ENCODE measurements around the gene NOL7. TPM values are rescaled to one million over a fixed set of nuclear protein-coding genes. Genes with fewer than 3 reads are reported as not detected.

The NOL7 gene
- 10 to 100 TPM; 46.8 to 58.0 (median 56.3) TPM for polyA plus RNA-seq

- H3K27ac ChIP-seq (ENCODE audit: low read depth, low read length), result peak within 1 kb of the TSS; percentile 70
- WGBS, 3 donors, result 0% methylated on average over 78 to 85 of the region's 85 CpGs
Observed at GRCh38 chr6:13614926-13615791, at the start of gene NOL7. NOL7 (plus strand) TSS chr6:13615335; CDS start chr6:13615359, 24 bp downstream.

DNA sequence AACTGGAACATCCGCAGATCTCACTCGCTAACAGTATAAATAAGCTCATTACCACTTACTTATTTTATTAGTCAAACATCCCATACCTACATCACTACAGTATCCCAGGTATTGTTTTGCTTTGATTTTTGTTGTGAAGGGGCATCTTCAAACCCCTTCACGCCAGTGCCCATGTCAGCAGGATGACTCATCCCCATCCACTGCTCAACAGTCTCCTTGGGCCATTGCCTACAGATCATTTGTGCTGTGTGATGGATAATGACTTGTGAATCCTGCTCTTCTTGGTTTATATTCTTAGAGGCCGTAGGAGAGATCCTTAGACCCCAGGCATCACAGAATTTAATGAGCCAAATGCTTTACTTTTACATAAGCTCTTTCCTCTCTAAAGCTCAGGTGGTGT, 49.2 kb upstream of the NOL7 start:
- WGBS, 3 donors, result 91 to 95% (median 92%) methylated on average over 4 of the region's 4 CpGs
- H3K27ac ChIP-seq (ENCODE audit: low read depth, low read length), result no peak overlapping the region

- no peak overlapping the region for H3K27ac ChIP-seq (ENCODE audit: low read depth, low read length)
- WGBS, 3 donors, result 87 to 94% (median 91%) methylated on average over 3 of the region's 3 CpGs
Observed at GRCh38 chr6:13566500-13566899, 48.6 kb upstream of the NOL7 start.

GRCh38 chr6:13568970-13569369, 46.2 kb upstream of the NOL7 start:
- no peak overlapping the region for H3K27ac ChIP-seq (ENCODE audit: low read depth, low read length)
- WGBS, 3 donors, result 78 to 91% (median 87%) methylated on average over 5 of the region's 5 CpGs

GRCh38 chr6:13572240-13572639, 42.9 kb upstream of the NOL7 start:
- WGBS, 3 donors, result 85 to 92% (median 88%) methylated on average over 7 of the region's 7 CpGs
- H3K27ac ChIP-seq (ENCODE audit: low read depth, low read length), result no peak overlapping the region

DNA sequence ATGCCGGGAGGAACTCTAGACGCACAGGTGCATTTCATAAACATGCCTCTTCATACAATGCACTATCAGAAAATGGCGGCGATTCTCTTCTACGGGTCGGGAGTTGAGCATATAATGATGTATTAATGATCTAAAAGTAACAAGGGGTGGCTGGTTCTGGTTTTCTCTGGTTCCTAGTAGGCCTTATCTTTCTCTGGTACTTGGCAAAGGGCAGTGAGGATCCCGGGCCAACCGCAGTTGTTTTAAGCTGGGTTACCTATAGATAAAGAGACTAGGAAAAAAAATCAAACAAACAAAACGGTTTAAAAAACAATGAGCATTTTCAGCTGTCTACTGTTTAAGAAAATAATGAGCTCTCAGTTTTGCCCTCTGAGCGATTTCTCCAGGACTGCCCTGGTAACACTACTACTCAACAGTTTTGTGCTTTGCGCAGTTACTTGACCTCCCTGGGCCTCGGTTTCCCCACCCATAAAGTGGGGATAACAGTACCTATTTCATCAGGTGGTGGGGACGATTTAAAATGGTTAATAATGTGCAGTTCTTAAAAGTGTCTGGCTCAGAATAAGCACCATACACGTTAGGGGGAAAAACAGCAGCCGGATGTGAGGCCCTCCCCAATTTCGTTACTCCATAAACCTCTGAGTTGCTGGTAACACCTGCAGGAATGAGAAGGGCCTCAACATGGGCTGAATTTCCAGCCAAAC, 42.0 kb upstream of the NOL7 start:
- H3K27ac ChIP-seq (ENCODE audit: low read depth, low read length), result no peak overlapping the region
- WGBS, 3 donors, result 74 to 86% (median 85%) methylated on average over 16 of the region's 16 CpGs

DNA sequence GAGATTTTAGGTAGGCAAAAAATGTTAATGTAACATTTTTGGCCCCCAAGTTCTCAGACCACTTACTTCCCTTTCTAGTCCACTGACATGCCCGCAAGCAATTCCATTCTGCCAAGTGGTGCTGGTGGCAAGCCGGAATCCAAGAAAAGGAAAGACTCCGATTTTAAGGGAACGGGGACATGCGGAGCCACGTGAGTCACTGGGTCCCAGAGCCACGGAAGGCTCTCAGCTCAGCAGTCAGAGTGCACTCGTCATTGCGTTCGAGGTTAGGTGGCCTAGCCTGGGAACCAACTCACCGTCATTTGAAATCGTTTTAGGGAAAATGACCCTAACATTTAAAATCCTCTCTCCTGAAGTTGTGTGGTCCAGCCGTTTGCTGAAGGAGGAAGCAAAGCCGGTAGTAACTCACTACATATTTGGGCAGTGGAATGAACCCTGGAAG, 41.4 kb upstream of the NOL7 start:
- WGBS, 3 donors, result 1 to 4% (median 4%) methylated on average over 14 of the region's 14 CpGs
- H3K27ac ChIP-seq (ENCODE audit: low read depth, low read length), result no peak overlapping the region

DNA sequence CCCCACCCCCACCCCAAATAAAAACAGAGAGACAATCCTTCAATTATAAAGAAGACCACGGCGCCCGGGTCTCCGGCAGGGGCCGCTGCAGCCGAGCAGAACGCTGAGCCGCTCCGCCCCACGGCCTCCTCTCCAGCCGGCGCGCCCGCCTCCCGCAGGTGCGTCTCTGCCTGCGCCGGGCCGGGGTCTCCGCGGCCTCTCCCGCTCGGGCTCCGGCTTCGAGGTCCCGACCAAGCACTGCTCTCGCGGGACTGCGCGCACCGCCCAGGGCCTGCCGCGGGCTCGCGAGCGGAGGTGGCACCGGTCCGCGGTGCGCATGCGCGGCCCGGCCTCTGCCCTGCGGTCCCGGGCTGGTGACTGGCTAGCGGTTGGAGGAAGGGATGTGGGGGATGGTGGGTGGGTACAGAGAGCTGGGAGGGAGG, 41.0 kb upstream of the NOL7 start:
- 1% methylated on average over 42 to 46 of the region's 46 CpGs for WGBS, 3 donors
- H3K27ac ChIP-seq (ENCODE audit: low read depth, low read length), result peak overlapping the region; percentile 94

DNA sequence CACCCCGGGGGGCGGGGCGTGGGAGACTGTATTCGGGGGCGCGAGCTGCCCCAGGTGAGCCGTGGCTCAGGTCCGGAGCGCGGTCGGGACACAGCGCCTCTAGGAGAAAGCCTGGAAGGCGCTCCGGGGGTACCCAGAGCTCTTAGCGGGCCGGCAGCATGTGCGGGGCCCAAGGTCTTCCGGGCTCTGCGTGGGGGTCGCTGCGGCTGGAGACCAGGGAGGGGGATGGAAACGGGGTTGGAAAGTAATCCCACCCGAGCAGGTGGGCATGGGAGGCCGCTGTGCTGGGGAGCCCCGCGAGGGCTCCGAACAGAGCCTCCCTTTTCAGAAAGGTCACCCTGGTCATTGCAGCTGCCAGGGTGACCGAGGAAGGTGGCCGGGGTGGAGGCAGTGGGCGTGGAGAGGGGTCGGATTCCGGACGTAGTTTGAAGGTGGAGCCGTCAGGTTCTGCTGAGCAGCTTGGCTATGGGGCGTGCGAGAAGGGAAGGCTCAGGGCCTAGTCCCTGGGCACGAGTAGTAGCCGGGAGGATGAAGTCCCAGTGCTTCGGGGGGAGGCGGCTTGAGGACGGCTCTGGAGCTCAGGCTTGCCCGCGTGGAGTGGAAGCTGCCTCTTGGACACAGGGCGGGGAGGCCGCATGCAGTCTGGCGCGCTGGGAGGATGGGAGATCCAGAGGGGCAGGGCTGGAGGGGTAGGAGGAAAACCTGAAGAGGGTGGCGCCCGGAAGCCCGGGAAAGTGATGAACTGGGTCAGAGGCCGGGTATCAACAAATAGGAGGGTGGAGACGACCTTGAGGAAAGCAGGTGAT, 40.4 kb upstream of the NOL7 start, which contains the start of gene SIRT5:
TSS of gene SIRT5 (plus strand) at position 31 of the 806 bp plus-strand sequence. CDS start 9,510 bp downstream, outside the sequence.
- peak within 1 kb of the TSS; percentile 94 for H3K27ac ChIP-seq (ENCODE audit: low read depth, low read length)
- WGBS, 3 donors, result 0 to 1% (median 0%) methylated on average over 47 to 52 of the region's 52 CpGs

DNA sequence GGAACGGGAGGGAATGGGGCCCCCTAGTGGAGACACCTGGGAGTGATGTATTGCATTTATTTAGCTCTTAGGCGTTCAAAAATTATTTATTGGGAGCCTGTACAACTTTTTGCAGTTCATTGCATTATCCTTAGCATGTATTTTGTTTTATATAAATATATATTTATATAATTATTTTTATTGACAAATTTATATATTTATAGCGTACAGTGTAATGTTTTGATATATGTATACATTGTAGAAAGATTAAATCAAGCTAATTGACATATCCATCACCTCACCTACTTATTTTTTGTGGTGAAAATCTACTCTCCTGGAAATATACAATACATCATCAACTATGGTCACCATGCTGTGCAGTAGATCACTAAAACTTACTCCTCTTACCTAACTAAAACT, 39.8 kb upstream of the NOL7 start:
- H3K27ac ChIP-seq (ENCODE audit: low read depth, low read length), result peak overlapping the region; percentile 94
- 17 to 31% (median 28%) methylated on average over 3 of the region's 3 CpGs for WGBS, 3 donors

DNA sequence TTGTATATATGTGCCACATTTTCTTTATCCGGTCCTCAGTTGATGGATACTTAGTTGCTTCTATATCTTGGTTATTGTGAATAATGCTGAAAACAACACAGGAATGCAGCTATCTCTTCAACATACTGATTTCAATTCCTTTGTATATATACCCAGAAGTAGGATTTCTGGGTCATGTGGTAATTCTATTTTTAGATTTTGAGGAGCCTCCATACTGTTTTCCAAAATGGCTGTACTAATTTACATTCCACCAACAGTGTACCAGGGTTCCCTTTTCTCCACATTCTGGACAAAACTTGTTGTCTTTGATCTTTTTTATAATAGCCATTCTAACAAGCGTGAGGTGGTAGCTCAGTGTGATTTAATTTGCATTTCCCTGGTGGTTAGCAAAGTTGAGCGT, 39.1 kb upstream of the NOL7 start:
- H3K27ac ChIP-seq (ENCODE audit: low read depth, low read length), result no peak overlapping the region
- 89 to 96% (median 91%) methylated on average over 3 of the region's 3 CpGs for WGBS, 3 donors

DNA sequence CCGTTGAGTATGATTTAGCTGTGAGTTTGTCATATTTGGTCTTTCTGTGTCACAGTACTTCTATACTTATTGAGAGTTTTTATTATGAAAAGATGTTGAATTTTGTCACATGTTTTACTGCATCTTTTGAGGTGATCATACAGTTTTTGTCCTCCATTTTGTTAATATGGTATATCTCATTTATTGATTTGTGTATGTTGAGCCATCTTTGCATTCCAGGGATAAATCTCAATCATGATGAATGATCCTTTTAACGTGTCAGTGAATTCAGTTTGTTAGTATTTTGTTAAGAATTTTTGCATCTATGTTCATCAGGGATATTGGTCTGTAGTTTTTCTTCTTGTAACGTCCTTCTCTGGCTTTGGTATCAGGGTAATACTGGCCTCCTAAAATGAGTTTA, 37.2 kb upstream of the NOL7 start:
- no peak overlapping the region for H3K27ac ChIP-seq (ENCODE audit: low read depth, low read length)
- WGBS, 3 donors, result 88 to 93% (median 90%) methylated on average over 3 of the region's 3 CpGs

GRCh38 chr6:13579911-13580310, 35.2 kb upstream of the NOL7 start:
- 49 to 73% (median 63%) methylated on average over 1 of the region's 1 CpG for WGBS, 3 donors
- no peak overlapping the region for H3K27ac ChIP-seq (ENCODE audit: low read depth, low read length)

DNA sequence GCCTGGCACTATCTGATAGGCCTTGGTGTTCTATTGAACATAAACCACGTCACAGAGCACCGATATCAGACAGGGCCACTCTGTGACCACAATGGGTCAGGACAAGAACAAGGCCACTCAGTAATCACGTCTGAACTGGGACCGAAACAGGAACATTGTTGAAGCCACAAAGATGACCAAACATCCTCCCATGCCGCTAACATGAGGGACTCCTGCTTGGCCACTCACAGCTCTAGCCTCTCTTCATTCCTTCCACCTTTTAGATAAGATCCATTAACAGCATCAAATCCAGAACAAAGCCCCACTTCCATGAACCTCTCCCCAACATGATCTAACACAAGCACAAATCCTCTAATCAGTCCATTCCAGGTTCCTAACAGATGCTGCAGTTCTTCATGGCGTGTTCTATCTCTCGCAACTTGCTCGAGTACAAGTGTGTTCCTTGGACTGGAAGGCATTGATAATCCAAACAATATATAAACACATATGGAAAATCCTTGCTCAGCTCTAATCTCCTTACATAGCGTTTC, 33.4 kb upstream of the NOL7 start:
- no peak overlapping the region for H3K27ac ChIP-seq (ENCODE audit: low read depth, low read length)
- WGBS, 3 donors, result 68 to 90% (median 75%) methylated on average over 9 of the region's 9 CpGs

DNA sequence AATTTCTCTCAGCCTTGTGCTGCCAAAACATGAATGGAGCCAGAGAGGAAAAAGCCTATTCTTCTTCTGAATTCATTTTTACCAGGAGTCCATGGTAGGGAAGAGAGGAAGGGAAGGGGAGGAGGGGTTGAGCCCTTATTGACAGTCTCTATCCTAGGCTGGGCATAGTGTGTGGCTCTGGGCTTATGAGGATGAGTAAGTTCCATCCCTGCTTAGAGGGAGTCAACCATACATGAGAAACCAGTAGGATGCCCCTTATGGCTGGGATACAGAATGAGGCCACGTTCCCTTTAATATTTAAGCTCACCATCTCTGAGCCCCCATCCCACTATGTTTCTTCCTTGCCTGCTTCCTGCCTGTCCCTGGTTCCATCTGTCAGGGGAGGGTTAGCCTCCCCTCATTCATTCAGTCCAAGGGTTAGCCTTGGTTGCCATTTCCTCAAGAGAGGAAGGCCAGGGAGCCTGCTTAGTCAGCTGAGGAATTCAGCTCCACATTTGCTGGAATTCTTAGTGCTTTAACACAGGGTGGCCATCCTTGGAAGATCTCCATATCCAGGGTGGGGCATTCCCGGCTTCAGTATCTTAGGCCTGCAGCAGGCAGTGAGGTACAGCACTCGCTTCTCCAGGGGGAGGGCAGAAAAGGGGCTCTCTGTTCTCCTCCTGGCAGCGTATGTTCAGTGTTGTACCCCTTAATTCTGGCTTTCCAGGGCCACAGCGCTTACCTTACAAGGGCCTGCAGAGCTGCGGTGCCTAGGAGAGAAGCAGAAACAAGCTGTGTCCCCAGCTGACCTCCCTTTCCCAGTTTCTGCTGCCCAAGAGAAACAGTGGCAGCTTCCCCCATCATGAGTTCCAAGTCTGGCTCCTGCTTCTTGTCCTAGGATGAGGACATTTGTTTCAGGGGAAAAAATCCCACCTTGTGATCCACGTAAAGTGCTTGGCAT, 28.3 kb upstream of the NOL7 start:
- H3K27ac ChIP-seq (ENCODE audit: low read depth, low read length), result no peak overlapping the region
- 93 to 96% (median 95%) methylated on average over 7 of the region's 7 CpGs for WGBS, 3 donors

GRCh38 chr6:13589801-13590200, 25.3 kb upstream of the NOL7 start:
- 92 to 96% (median 93%) methylated on average over 9 of the region's 9 CpGs for WGBS, 3 donors
- H3K27ac ChIP-seq (ENCODE audit: low read depth, low read length), result no peak overlapping the region

- H3K27ac ChIP-seq (ENCODE audit: low read depth, low read length), result no peak overlapping the region
- WGBS, 3 donors, result 88 to 97% (median 92%) methylated on average over 1 of the region's 1 CpG
Observed at GRCh38 chr6:13590574-13591153, 24.5 kb upstream of the NOL7 start.
